GM12878 (cell line): ENCODE measurements around the gene DEFB108B. TPM values are rescaled to one million over a fixed set of nuclear protein-coding genes. Genes with fewer than 3 reads are reported as not detected.
"Not testable (repeated sequence)": the region's sequence is repeated elsewhere in the genome, so short reads cannot be mapped to it uniquely, and the experiment has no call there.

Experiments used
- ATAC-seq: fragments of 200-7000 bp; cut with Tn5 transposase; 3 replicates; pipeline ENCODE4 v1.9.1; 2020; ENCODE audit warnings: mild to moderate bottlenecking, moderate library complexity
- BruUV-seq: library from RNA; stranded (reverse); fragments of 400-500 nt; replicated peaks from 2 replicates; lab custom pipeline; 2021; lab: Mats Ljungman, UMichigan
- CTCF ChIA-PET: fragments of 300-600 bp; sonication (Branson Sonifier 250); formaldehyde crosslinking; extraction: SDS; loops from one replicate; lab custom pipeline; 2021; ENCODE audit warnings: inconsistent platforms; lab: Yijun Ruan, JAX
- POLR2A ChIA-PET: fragments of 350-600 bp; formaldehyde crosslinking; extraction: SDS; loops from one replicate; lab custom pipeline; 2021; ENCODE audit warnings: inconsistent platforms; lab: Charles Lee
- RAD21 ChIA-PET: fragments of 300-600 bp; sonication (Branson Sonifier 250); formaldehyde crosslinking; loops from one replicate; lab custom pipeline; 2023; ENCODE audit warnings: antibody characterized with exemption; ENCODE audit not compliant: unreplicated experiment; lab: Charles Lee
- SMC1A ChIA-PET: fragments of 300-600 bp; sonication (Branson Sonifier 250); formaldehyde crosslinking; loops from one replicate; lab custom pipeline; 2023; ENCODE audit not compliant: unreplicated experiment, uncharacterized antibody; lab: Charles Lee
- DNase-seq: peaks from one replicate; pipeline ENCODE4 v3.0.0-alpha.2; 2011; ENCODE audit warnings: low read depth, low spot score
- FAIRE-seq: peaks from 3 replicates; lab custom pipeline; 2011; peaks lifted over from hg19 to GRCh38; lab: Jason Lieb, UNC
- H2AFZ ChIP-seq: 2 replicates; pipeline ENCODE4 v1.6.0; 2011; ENCODE audit warnings: low read depth, low read length, control low read depth; ENCODE audit not compliant: control insufficient read depth
- H3K27ac ChIP-seq: 2 replicates; pipeline ENCODE4 v1.5.1; 2011; ENCODE audit warnings: control low read depth; ENCODE audit not compliant: control insufficient read depth, insufficient read depth
- H3K27me3 ChIP-seq, 2 experiments: replicated peaks in 1 of 2; 2 replicates each; pipeline versions ENCODE4 v1.6.0 to v1.6.1; 2011; ENCODE audit warnings: low read length in 1 of 2; ENCODE audit not compliant: control insufficient read depth in 2 of 2, insufficient read depth in 2 of 2
- H3K36me3 ChIP-seq, 2 experiments: 2 replicates each; pipeline ENCODE4 v1.5.1; 2011; ENCODE audit warnings: low read length in 1 of 2; ENCODE audit not compliant: control insufficient read depth in 2 of 2, insufficient read depth in 2 of 2
- H3K4me1 ChIP-seq: 2 replicates; pipeline ENCODE4 v1.6.1; 2011; ENCODE audit warnings: mild to moderate bottlenecking, low read length, moderate library complexity, mixed read lengths; ENCODE audit not compliant: control insufficient read depth, insufficient read depth
- H3K4me2 ChIP-seq: 2 replicates; pipeline ENCODE4 v1.6.0; 2011; ENCODE audit warnings: control low read depth; ENCODE audit not compliant: control insufficient read depth, insufficient read depth
- H3K4me3 ChIP-seq: fragments of 200-600 bp; sonication (generic); 2 replicates; pipeline ENCODE4 v1.5.1; 2016
- H3K79me2 ChIP-seq: 2 replicates; pipeline ENCODE4 v1.6.0; 2011; ENCODE audit warnings: low read length; ENCODE audit not compliant: control insufficient read depth, insufficient read depth
- H3K9ac ChIP-seq: 2 replicates; pipeline ENCODE4 v1.8.0; 2011; ENCODE audit warnings: low read length, control low read depth, mixed read lengths; ENCODE audit not compliant: control insufficient read depth, insufficient read depth
- H3K9me3 ChIP-seq: replicated peaks from 3 replicates; pipeline ENCODE4 v1.5.1; 2011; ENCODE audit warnings: mild to moderate bottlenecking, low read length; ENCODE audit not compliant: control insufficient read depth, insufficient read depth
- H4K20me1 ChIP-seq: 2 replicates; pipeline ENCODE4 v1.6.0; 2011; ENCODE audit not compliant: control insufficient read depth, insufficient read depth
- ATF7 ChIP-seq: fragments of 450-650 bp; IDR thresholded peaks from 2 replicates; pipeline ENCODE4 v1.6.1; 2016; ENCODE audit warnings: low read depth, mild to moderate bottlenecking
- BHLHE40 ChIP-seq, 2 experiments: fragments of 450-650 bp in 1 of 2; IDR thresholded peaks; 2 replicates each; pipeline ENCODE4 v1.6.1; 2011 to 2017; ENCODE audit warnings: low read depth in 2 of 2, borderline replicate concordance in 1 of 2, improper control_type of control experiment in 1 of 2, low read length in 1 of 2, mild to moderate bottlenecking in 1 of 2
- CBFB ChIP-seq: IDR thresholded peaks from 2 replicates; pipeline ENCODE4 v1.6.1; 2016; ENCODE audit warnings: antibody characterized with exemption, low read depth
- NFIC ChIP-seq: IDR thresholded peaks from 2 replicates; pipeline ENCODE4 v1.6.1; 2012; ENCODE audit warnings: low read depth, mild to moderate bottlenecking, inconsistent platforms, low read length, moderate library complexity
- RUNX3 ChIP-seq: IDR thresholded peaks from 2 replicates; pipeline ENCODE4 v1.6.1; 2012; ENCODE audit warnings: low read length, inconsistent platforms
- SPI1 ChIP-seq: IDR thresholded peaks from 2 replicates; pipeline ENCODE4 v1.6.1; 2011; ENCODE audit warnings: low read depth, mild to moderate bottlenecking, low read length, moderate library complexity, borderline replicate concordance; ENCODE audit not compliant: insufficient read depth
- WGBS: methylation state at CpG from one replicate; pipeline ENCODE4 v1.1.6; 2016; ENCODE audit warnings: low lambda C conversion rate; ENCODE audit not compliant: insufficient replicate concordance, insufficient coverage; ENCODE audit errors: missing lambda C conversion rate; 5-methylcytosine and 5-hydroxymethylcytosine counted together
- in situ Hi-C: fragments of 300-500 bp; cut with MboI; formaldehyde crosslinking; loops from 9 replicates; pipeline ENCODE4 v1.14.3; 2018; ENCODE audit warnings: mixed read lengths
- intact Hi-C: fragments of 100-400 bp; cut with micrococcal nuclease; formaldehyde crosslinking; loops from one replicate; pipeline ENCODE4 v1.14.2; 2022; ENCODE audit not compliant: unreplicated experiment
- polyA plus RNA-seq, 11 experiments: library from polyadenylated mRNA; depleted of rRNA in 4 of 11; unstranded in 6 of 11; stranded (reverse) in 5 of 11; fragments of >200 nt; fragmentation: Nextera tagmentation in 4 of 11; fragmentation: Illumina TruSeq in 1 of 11; extraction: Ambion mirVana in 4 of 11; extraction: Trizol in 1 of 11; gene quantifications; 1 replicate in 1 of 11; 2 replicates in 10 of 11; pipeline versions ENCODE4 v1.2.1 to v1.2.3, GENCODE V29; 2011 to 2016; ENCODE audit warnings: inconsistent platforms in 2 of 11, missing spikeins in 2 of 11, low read depth in 1 of 11
- total RNA-seq, 4 experiments: library from RNA; depleted of rRNA in 3 of 4; stranded (reverse); fragments of >200 nt in 3 of 4; fragmentation: Illumina TruSeq in 1 of 4; extraction: Trizol in 1 of 4; gene quantifications; 2 replicates each; pipeline versions ENCODE4 v1.2.1 to v1.2.3, GENCODE V29; 2013 to 2021

The DEFB108B gene
- total and polyA plus RNA-seq, 10 of the 15 experiments (the other 5 are each of a cell fraction or from before 2014, with no cell fraction given), result not detected

- not testable (repeated sequence) for FAIRE-seq
Measured at GRCh38 chr11:71829686-71830085, 3.3 kb upstream of the DEFB108B start.

GRCh38 chr11:71842720-71843119, 9.7 kb downstream of the DEFB108B start:
- H3K27ac ChIP-seq, H3K36me3 ChIP-seq, H3K4me1 ChIP-seq, ATAC-seq, POLR2A ChIA-PET, H3K9ac ChIP-seq, FAIRE-seq, RAD21 ChIA-PET, in situ Hi-C loops, H4K20me1 ChIP-seq, H3K27me3 ChIP-seq, intact Hi-C loops, H3K4me2 ChIP-seq, H3K4me3 ChIP-seq, CTCF ChIA-PET, H2AFZ ChIP-seq, SMC1A ChIA-PET, BruUV-seq, DNase-seq, H3K9me3 ChIP-seq, H3K79me2 ChIP-seq: not testable (repeated sequence)
- WGBS, result 72% methylated on average over 6 of the region's 6 CpGs

More at GRCh38 chr11:71829686-71830085, 3.3 kb upstream of the DEFB108B start:
- TF ChIP-seq NFIC (peak; percentile 39; the same call in 1 of the 2 replicates), SPI1 (peak; percentile 11; the same call in 1 of the 2 replicates), RUNX3 (peak; percentile 81), CBFB (0 out of 2 replicates have a peak, but pooled peaks have one; percentile 48), BHLHE40 (IDR thresholded peaks at IDR 0.05; ENCODE audit: borderline replicate concordance in 1 of 2, low read depth in 2 of 2, low read length in 1 of 2) (peak; percentile 7 to 22; a peak in 1 of 4 replicates), ATF7 (peak; percentile 82)
- H4K20me1 ChIP-seq, RAD21 ChIA-PET, H3K79me2 ChIP-seq, POLR2A ChIA-PET, H2AFZ ChIP-seq, H3K36me3 ChIP-seq, H3K4me2 ChIP-seq, intact Hi-C loops, H3K9me3 ChIP-seq, H3K27me3 ChIP-seq, ATAC-seq, CTCF ChIA-PET, H3K27ac ChIP-seq, SMC1A ChIA-PET, BruUV-seq, in situ Hi-C loops, H3K4me3 ChIP-seq, H3K9ac ChIP-seq, H3K4me1 ChIP-seq: not testable (repeated sequence)
- 2% methylated on average over 3 of the region's 3 CpGs for WGBS
- peak; percentile 9 for DNase-seq
